Lung (tissue), 12 donors: ENCODE results near the gene MPIG6B. TPM values are rescaled to one million over a fixed set of nuclear protein-coding genes. Genes with fewer than 3 reads are reported as not detected.

Experiments used
- ATAC-seq: fragments of 200-7000 bp; cut with Tn5 transposase; one replicate; pipeline ENCODE4 v1.9.1; 2020; ENCODE audit warnings: moderate number of reproducible peaks; ENCODE audit not compliant: insufficient read depth, low FRiP score
- DNase-seq, 3 donors: peaks; one replicate each; pipeline ENCODE4 v3.0.0-alpha.2; 2013 to 2017
- H3K27ac ChIP-seq, 2 donors: one replicate each; pipeline ENCODE4 v1.5.1; 2013; ENCODE audit warnings: mild to moderate bottlenecking in 2 of 2, moderate library complexity in 2 of 2, control low read depth in 1 of 2, inconsistent platforms in 1 of 2, low read depth in 1 of 2, low read length in 1 of 2
- H3K27me3 ChIP-seq, 3 donors: one replicate each; pipeline ENCODE4 v1.5.1; 2013; ENCODE audit warnings: low read length in 2 of 3; ENCODE audit not compliant: control insufficient read depth in 3 of 3, insufficient read depth in 3 of 3
- H3K36me3 ChIP-seq, 4 donors: one replicate each; pipeline ENCODE4 v1.5.1; 2013; ENCODE audit warnings: low read length in 4 of 4, mild to moderate bottlenecking in 1 of 4, moderate library complexity in 1 of 4; ENCODE audit not compliant: control insufficient read depth in 4 of 4, insufficient read depth in 4 of 4
- H3K4me1 ChIP-seq, 5 donors: one replicate each; pipeline ENCODE4 v1.5.1; 2013; ENCODE audit warnings: low read length in 5 of 5, mild to moderate bottlenecking in 2 of 5, moderate library complexity in 1 of 5; ENCODE audit not compliant: control insufficient read depth in 5 of 5, insufficient read depth in 5 of 5
- H3K4me3 ChIP-seq: one replicate; pipeline ENCODE4 v1.5.1; 2013; ENCODE audit warnings: mild to moderate bottlenecking, control low read depth, moderate library complexity
- H3K9ac ChIP-seq, 2 donors: one replicate each; pipeline ENCODE4 v1.5.1; 2013; ENCODE audit warnings: low read length in 2 of 2, control low read depth in 1 of 2; ENCODE audit not compliant: insufficient read depth in 1 of 2
- H3K9me3 ChIP-seq, 4 donors: one replicate each; pipeline ENCODE4 v1.5.1; 2013; ENCODE audit warnings: low read length in 3 of 4, mild to moderate bottlenecking in 1 of 4, moderate library complexity in 1 of 4; ENCODE audit not compliant: control insufficient read depth in 4 of 4, insufficient read depth in 3 of 4
- WGBS, 2 donors: extraction: QIAGEN DNeasy Blood & Tissue Kit; methylation state at CpG; one replicate each; pipeline ENCODE4 v1.1.7; 2013; 5-methylcytosine and 5-hydroxymethylcytosine counted together
- polyA plus RNA-seq, 2 donors: library from polyadenylated mRNA; stranded (reverse); fragments of 200-250 nt; gene quantifications; one replicate each; pipeline ENCODE4 v1.2.1, GENCODE V29; 2013
- total RNA-seq, 2 donors: library from RNA; depleted of rRNA in 1 of 2; stranded (reverse); fragments of >200 nt in 1 of 2; gene quantifications; one replicate each; pipeline ENCODE4 v1.2.1, GENCODE V29; 2014 to 2021
- TF ChIP-seq, protein P1 (sequence below): IDR thresholded peaks from 2 replicates; pipeline ENCODE4 v1.5.1; 2012; ENCODE audit warnings: mild to moderate bottlenecking; ENCODE audit errors: control extremely low read depth, extremely low read depth
- donor health status: control.
- donor health status: control.
- donor health status: Bipolar disorder and iron deficiency.
- donor health status: healthy.
- donor health status: DM: yes; HTN: yes; CAD: no.

Gene MPIG6B
- total and polyA plus RNA-seq, 4 donors = 0.45 to 2.3 (median 0.86) TPM

- no peaks in the 10 kb centered on the region for H3K9me3 ChIP-seq
- 55 to 64% methylated on average over 5 of the region's 5 CpGs for WGBS, 2 donors
- no peaks in the 10 kb centered on the region for H3K36me3 ChIP-seq
- ATAC-seq (no peak), DNase-seq (peak in 1 of 3 donors; percentile 25)
- no peak overlapping the region for H3K9ac ChIP-seq
- H3K4me3 ChIP-seq = no peak overlapping the region
- no peaks in the 10 kb centered on the region for H3K27me3 ChIP-seq
- H3K4me1 ChIP-seq = peaks cover 0 to 29% (median 8%) of the 10 kb centered on the region in 5 donors
- TF ChIP-seq, protein P1, sequence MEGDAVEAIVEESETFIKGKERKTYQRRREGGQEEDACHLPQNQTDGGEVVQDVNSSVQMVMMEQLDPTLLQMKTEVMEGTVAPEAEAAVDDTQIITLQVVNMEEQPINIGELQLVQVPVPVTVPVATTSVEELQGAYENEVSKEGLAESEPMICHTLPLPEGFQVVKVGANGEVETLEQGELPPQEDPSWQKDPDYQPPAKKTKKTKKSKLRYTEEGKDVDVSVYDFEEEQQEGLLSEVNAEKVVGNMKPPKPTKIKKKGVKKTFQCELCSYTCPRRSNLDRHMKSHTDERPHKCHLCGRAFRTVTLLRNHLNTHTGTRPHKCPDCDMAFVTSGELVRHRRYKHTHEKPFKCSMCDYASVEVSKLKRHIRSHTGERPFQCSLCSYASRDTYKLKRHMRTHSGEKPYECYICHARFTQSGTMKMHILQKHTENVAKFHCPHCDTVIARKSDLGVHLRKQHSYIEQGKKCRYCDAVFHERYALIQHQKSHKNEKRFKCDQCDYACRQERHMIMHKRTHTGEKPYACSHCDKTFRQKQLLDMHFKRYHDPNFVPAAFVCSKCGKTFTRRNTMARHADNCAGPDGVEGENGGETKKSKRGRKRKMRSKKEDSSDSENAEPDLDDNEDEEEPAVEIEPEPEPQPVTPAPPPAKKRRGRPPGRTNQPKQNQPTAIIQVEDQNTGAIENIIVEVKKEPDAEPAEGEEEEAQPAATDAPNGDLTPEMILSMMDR = no peak
- no peak overlapping the region for H3K27ac ChIP-seq
These were observed 9.0 kb upstream of the MPIG6B start for GRCh38 chr6:31713991-31714684.

DNA sequence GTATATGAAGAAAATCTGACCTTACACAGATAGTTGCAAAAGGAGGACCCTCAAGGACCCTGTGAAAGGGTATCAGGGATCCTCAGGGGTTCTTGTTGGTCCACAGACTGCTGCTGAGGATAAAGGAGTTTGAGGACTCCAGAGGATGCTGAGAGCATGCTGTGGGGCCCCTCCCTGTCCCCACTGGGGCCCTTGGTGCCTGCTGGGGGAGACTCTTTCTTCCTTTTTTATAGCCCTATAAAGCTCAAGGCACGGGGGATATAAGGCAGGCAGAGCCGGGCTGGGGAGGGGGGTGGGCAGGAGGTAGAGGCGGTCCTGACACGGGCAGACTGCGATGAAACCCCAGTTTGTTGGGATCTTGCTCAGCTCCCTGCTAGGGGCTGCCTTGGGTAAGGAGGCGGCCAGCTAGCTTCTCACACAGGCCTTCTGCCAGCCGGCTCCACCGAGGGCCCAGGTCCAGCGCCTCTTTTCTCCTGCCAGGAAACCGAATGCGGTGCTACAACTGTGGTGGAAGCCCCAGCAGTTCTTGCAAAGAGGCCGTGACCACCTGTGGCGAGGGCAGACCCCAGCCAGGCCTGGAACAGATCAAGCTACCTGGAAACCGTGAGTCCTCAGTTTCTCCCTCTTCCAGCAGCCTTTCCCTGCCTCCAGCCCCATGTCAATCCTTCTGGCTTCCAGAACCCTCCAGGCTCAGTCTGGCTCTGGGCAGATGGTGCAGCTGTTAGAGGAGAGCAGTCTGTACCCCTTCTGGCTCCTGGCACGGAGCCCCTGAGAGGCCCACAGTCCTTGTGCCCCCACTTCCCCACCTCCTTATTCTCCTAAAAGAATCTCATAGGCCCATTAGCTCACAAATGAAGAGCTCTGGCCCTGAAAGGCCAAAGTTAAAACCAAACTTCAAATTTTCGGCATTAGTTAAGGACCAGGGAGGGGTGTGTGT lies 7.9 kb upstream of the MPIG6B start, which contains the start of gene LY6G6D:
TSS of gene LY6G6D (plus strand) at position 327 of the 937 bp plus-strand sequence. CDS start at position 335, 8 bp downstream.
- H3K4me3 ChIP-seq = no peak within 1 kb of the TSS
- H3K27me3 ChIP-seq = no peaks in the 10 kb centered on the region
- peak in 2 of 3 donors; percentile 32 to 35 for DNase-seq
- H3K4me1 ChIP-seq = peaks cover 0 to 29% (median 8%) of the 10 kb centered on the region in 5 donors
- ATAC-seq = no peak
- no peak within 1 kb of the TSS for H3K9ac ChIP-seq
- 80 to 83% methylated on average over 16 of the region's 16 CpGs for WGBS, 2 donors
- TF ChIP-seq, protein P1 = no peak
- H3K9me3 ChIP-seq = no peaks in the 10 kb centered on the region
- no peak within 1 kb of the TSS for H3K27ac ChIP-seq
- H3K36me3 ChIP-seq = no peaks in the 10 kb centered on the region

- no peaks in the 10 kb centered on the region for H3K27me3 ChIP-seq
- H3K36me3 ChIP-seq = no peaks in the 10 kb centered on the region
- H3K9ac ChIP-seq = no peak overlapping the region
- DNase-seq (no peak), ATAC-seq (no peak)
- TF ChIP-seq, protein P1 = no peak
- H3K27ac ChIP-seq = no peak overlapping the region
- H3K9me3 ChIP-seq = no peaks in the 10 kb centered on the region
- H3K4me3 ChIP-seq = no peak overlapping the region
- WGBS, 2 donors = 78 to 82% methylated on average over 10 of the region's 10 CpGs
- H3K4me1 ChIP-seq = peaks cover 0 to 29% (median 0%) of the 10 kb centered on the region in 5 donors
These were observed 5.5 kb upstream of the MPIG6B start for GRCh38 chr6:31717499-31718222.
